ENCODE measurements around the gene HPCA.

The HPCA gene

GRCh38 chr1:32886004-32886827 is at the start of gene HPCA:
Gene HPCA, plus strand, starts transcription at chr1:32886491. Its CDS starts 2,408 bp downstream, at chr1:32888899.
- peak; percentile 87 for DNase-seq

- DNase-seq: no peak
Measured at GRCh38 chr1:32848354-32849063, 37.8 kb upstream of the HPCA start.

GRCh38 chr1:32855861-32856617 is 30.3 kb upstream of the HPCA start:
- no peak for DNase-seq

- no peak for DNase-seq
Measured at GRCh38 chr1:32858136-32858535, 28.2 kb upstream of the HPCA start.

- no peak for DNase-seq
Measured at GRCh38 chr1:32858791-32859190, 27.5 kb upstream of the HPCA start.

- DNase-seq: no peak
Measured at GRCh38 chr1:32859915-32860314, 26.4 kb upstream of the HPCA start.

- DNase-seq: no peak
Measured at GRCh38 chr1:32860566-32860965, 25.7 kb upstream of the HPCA start.

GRCh38 chr1:32861904-32862695 is 24.2 kb upstream of the HPCA start:
- DNase-seq: no peak

GRCh38 chr1:32863218-32863880 is 22.9 kb upstream of the HPCA start:
- no peak for DNase-seq

- DNase-seq: no peak
Measured at GRCh38 chr1:32863881-32864245, 22.4 kb upstream of the HPCA start.

GRCh38 chr1:32864375-32865019 is 21.8 kb upstream of the HPCA start:
- DNase-seq: no peak

GRCh38 chr1:32865639-32866405 is 20.5 kb upstream of the HPCA start:
- no peak for DNase-seq

GRCh38 chr1:32867151-32867550 is 19.1 kb upstream of the HPCA start:
- no peak for DNase-seq

GRCh38 chr1:32867671-32868070 is 18.6 kb upstream of the HPCA start:
- no peak for DNase-seq

GRCh38 chr1:32868085-32868484 is 18.2 kb upstream of the HPCA start:
- DNase-seq: no peak

- no peak for DNase-seq
Measured at GRCh38 chr1:32868806-32869455, 17.4 kb upstream of the HPCA start.

GRCh38 chr1:32869923-32870614 is 16.2 kb upstream of the HPCA start:
- DNase-seq: no peak

GRCh38 chr1:32870615-32871363 is 15.5 kb upstream of the HPCA start, which contains the start of gene FNDC5:
Gene FNDC5, minus strand, starts transcription at chr1:32870912.
- peak; percentile 37 for DNase-seq

Data from hematopoietic multipotent progenitor cell treated with erythropoietin and hydrocortisone succinate and interleukin-3 and kit ligand, for 6 days (in vitro differentiated cells).